ENCODE data around the gene RPL22L1. TPM values are rescaled to one million over a fixed set of nuclear protein-coding genes. Genes with fewer than 3 reads are reported as not detected.
A peak's percentile ranks its signal among the peaks of the same experiment; 100 is the strongest.

The RPL22L1 gene
- total RNA-seq, 4 donors from 2014 or later = 23.1 to 169 (median 97.7) TPM

DNA sequence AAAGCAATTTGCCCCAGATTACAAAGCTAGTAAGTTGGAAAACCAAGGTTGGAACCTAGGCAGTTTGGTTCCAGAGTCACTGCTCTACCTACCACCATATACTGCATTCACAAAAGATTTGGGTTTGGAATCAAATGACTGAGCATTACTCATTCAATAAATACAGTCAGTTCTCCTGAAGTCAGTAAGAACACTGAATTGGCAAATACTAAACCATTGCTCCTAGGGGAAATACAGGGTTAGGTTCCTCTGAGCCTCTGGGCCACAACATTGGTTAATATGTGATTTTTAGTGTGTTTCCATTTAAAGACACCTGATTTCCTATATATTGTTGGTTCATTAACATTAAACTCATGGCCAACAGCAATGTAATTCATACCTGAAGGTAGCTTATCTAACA is 40.5 kb upstream of the RPL22L1 start:
- Histone ChIP-seq H3K4me3 (no peak overlapping the region), H3K36me3 (no peaks in the 10 kb centered on the region), H3K27ac (no peak overlapping the region), H3K27me3 (no peaks in the 10 kb centered on the region), H3K9me3 (peaks cover 12% of the 10 kb centered on the region), H3K4me1 (peaks cover 15% of the 10 kb centered on the region)
- TF ChIP-seq POLR2AphosphoS5 (IDR thresholded peaks at IDR 0.05) = no peak
- TF ChIP-seq EP300 (IDR thresholded peaks at IDR 0.05) = no peak
- TF ChIP-seq, protein P1, sequence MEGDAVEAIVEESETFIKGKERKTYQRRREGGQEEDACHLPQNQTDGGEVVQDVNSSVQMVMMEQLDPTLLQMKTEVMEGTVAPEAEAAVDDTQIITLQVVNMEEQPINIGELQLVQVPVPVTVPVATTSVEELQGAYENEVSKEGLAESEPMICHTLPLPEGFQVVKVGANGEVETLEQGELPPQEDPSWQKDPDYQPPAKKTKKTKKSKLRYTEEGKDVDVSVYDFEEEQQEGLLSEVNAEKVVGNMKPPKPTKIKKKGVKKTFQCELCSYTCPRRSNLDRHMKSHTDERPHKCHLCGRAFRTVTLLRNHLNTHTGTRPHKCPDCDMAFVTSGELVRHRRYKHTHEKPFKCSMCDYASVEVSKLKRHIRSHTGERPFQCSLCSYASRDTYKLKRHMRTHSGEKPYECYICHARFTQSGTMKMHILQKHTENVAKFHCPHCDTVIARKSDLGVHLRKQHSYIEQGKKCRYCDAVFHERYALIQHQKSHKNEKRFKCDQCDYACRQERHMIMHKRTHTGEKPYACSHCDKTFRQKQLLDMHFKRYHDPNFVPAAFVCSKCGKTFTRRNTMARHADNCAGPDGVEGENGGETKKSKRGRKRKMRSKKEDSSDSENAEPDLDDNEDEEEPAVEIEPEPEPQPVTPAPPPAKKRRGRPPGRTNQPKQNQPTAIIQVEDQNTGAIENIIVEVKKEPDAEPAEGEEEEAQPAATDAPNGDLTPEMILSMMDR (IDR thresholded peaks at IDR 0.05) = no peak
- TF ChIP-seq POLR2A (IDR thresholded peaks at IDR 0.05) = no peak
- DNase-seq (ENCODE audit: low spot score in 2 of 2) = no peak

DNA sequence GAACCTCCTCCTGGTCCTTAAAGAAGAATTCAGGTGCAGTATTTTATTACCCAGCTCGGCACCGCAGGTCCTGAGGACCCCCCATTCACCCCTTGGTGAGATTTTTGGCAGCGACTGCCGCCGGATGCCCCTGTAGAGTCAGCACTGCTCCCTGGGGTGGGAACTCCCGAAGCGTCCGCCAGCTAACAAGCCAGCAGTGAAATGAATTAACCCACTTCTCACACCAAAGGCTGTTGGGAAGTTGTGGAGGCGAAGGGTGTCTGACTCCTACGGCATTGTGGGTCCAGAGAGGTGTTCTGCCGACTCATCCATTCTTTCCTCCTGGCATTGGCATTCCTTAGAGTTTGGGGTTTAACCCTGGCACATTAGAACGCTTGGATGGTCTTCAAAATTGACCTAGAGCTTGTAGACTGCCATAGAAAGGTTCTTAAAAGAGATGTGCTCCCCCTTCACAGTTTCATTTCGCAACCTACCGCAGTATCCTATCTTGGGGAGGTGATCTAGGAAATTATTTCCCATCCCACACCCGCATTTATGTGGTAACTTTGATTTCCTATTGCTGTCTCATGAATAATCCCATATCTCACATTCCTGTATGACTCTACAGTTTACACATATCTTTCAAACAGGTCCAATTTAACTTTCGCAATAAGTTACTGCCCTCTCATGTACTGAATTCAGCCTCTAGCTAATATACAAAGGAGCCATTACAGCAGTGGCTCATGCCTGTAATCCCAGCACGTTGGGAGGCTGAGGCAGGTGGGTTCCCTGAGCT is 39.3 kb upstream of the RPL22L1 start:
- H3K27me3 ChIP-seq = no peaks in the 10 kb centered on the region
- peaks cover 12% of the 10 kb centered on the region for H3K9me3 ChIP-seq
- TF ChIP-seq POLR2AphosphoS5 (IDR thresholded peaks at IDR 0.05) = peak in 1 of 3 donors; percentile 33
- TF ChIP-seq, protein P1 (IDR thresholded peaks at IDR 0.05) = no peak
- H3K36me3 ChIP-seq = no peaks in the 10 kb centered on the region
- H3K27ac ChIP-seq = no peak overlapping the region
- no peak for DNase-seq (ENCODE audit: low spot score in 2 of 2)
- peaks cover 15% of the 10 kb centered on the region for H3K4me1 ChIP-seq
- 78% methylated on average over 17 of the region's 17 CpGs for WGBS
- peak overlapping the region; percentile 66 for H3K4me3 ChIP-seq

DNA sequence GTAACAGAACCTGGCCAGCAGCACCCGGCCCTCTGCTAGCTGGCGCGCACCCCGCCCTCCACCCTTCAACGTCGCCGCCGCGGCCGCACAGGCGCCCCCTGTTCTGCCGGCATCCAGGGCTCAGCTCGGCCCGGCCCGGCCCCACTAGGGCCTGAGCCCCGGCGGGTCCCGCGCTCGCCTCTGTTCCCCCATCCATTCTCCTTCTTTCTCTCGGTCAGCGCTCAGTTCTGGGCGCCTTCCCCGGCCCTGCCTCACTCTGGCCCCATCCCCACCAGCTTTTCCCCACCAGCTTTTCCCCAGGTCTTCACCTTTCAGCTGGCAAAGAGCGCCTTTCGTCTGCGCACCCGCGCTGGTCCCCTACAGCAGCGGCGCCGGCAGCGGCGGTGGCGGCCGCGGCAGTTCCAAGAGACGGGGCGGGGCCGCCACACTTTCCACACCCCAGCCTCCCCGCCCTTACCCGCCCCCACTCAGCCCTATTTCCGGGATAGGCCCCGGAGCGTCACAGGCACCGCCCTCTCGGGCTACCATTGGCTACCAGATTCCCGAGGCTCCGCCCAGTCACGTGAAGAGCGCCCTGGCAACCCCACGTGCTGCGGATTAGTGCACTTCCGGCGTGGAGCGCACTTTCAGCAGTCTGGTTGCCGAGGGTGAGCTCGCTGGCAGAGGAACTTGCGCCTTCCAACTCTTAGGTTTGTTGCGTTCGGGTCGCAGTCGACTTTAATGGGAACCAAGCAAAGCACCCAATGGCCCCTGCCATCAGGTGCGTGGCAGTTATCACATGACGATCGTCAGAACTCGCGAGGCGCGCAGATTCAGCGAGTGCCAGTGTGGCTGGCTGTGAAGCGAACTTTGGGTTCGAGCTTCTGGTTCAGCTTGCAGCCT is 38.5 kb upstream of the RPL22L1 start, which contains the start of gene EIF5A2:
Gene EIF5A2 (minus strand): TSS at position 403 of the 882 bp plus-strand sequence. CDS start 831 bp downstream, outside the sequence.
- peak in 2 of 3 donors; percentile 6 to 34 for TF ChIP-seq POLR2AphosphoS5 (IDR thresholded peaks at IDR 0.05)
- TF ChIP-seq, protein P1 (IDR thresholded peaks at IDR 0.05) = no peak
- Histone ChIP-seq H3K4me3 (peak within 1 kb of the TSS; percentile 66), H3K36me3 (no peaks in the 10 kb centered on the region), H3K27ac (peak within 1 kb of the TSS; percentile 57), H3K4me1 (peaks cover 15% of the 10 kb centered on the region), H3K9me3 (peaks cover 12% of the 10 kb centered on the region), H3K27me3 (no peaks in the 10 kb centered on the region)
- WGBS = 15% methylated on average over 68 of the region's 73 CpGs
- DNase-seq (ENCODE audit: low spot score in 2 of 2) = peak; percentile 97 to 98

DNA sequence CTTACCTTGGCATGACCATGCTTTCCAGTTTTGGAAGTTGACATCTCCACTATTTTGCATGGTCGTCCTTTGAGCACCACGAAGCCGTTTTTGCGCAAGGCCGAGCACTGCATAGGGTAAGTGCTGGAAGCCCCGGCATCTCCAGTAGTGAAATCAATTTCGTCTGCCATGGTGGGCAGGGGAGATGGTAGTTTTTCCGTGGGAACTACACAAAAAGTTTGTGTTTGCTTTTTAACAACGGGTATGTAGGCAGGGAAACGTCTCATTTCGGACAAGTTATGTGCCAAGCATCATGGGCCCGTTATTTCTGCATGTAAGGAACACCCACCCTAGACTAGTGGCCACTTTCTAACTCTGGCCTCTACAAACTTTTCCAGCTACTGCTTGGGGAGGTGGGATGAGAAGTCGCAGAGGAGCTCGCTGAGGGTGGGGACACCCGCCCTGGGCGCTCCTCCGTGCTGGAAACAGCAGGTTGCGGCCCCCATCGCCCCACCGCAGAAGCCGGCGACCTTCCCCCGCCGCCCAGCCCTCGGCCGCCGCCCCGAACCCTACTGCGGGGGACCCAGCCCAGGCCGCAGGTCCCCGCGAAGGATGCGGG is 37.7 kb upstream of the RPL22L1 start:
- Histone ChIP-seq H3K4me1 (peaks cover 15% of the 10 kb centered on the region), H3K9me3 (peaks cover 12% of the 10 kb centered on the region), H3K4me3 (peak overlapping the region; percentile 66), H3K36me3 (no peaks in the 10 kb centered on the region), H3K27me3 (no peaks in the 10 kb centered on the region), H3K27ac (peak overlapping the region; percentile 57)
- TF ChIP-seq EP300 (IDR thresholded peaks at IDR 0.05) = no peak
- TF ChIP-seq, protein P1 (IDR thresholded peaks at IDR 0.05) = no peak
- TF ChIP-seq POLR2A (IDR thresholded peaks at IDR 0.05) = no peak
- no peak for TF ChIP-seq POLR2AphosphoS5 (IDR thresholded peaks at IDR 0.05)
- WGBS = 26% methylated on average over 15 of the region's 33 CpGs
- no peak for DNase-seq (ENCODE audit: low spot score in 2 of 2)

Data from suprapubic skin (tissue), 4 donors.